Vagina (tissue), 2 donors: ENCODE results near the gene CD79A.

Experiments
- CTCF ChIP-seq, 3 experiments: fragments of 450-650 bp in 2 of 3; fragments of 200-600 bp in 1 of 3; sonication (generic) in 1 of 3; IDR thresholded peaks; one replicate each; pipeline ENCODE4 v1.5.1; 2017 to 2019; ENCODE audit warnings: antibody characterized with exemption in 3 of 3, mild to moderate bottlenecking in 2 of 3, moderate library complexity in 2 of 3
- POLR2A ChIP-seq, 2 donors: fragments of 450-650 bp; IDR thresholded peaks; one replicate each; pipeline ENCODE4 v1.6.1; 2017; ENCODE audit warnings: antibody characterized with exemption in 2 of 2, mild to moderate bottlenecking in 2 of 2, moderate library complexity in 2 of 2

- TF ChIP-seq CTCF (IDR thresholded peaks at IDR 0.05) = no peak
- no peak for TF ChIP-seq POLR2A (IDR thresholded peaks at IDR 0.05)
Measured at GRCh38 chr19:41850381-41850780, 26.7 kb upstream of the CD79A start.
